A549 (cell line): ENCODE results near the gene RRP12. TPM values are rescaled to one million over a fixed set of nuclear protein-coding genes. Genes with fewer than 3 reads are reported as not detected.

ENCODE experiments used
- ATAC-seq, 2 experiments: fragments of 200-7000 bp in 1 of 2; fragments of >200 bp in 1 of 2; cut with Nextera tagmentation in 1 of 2; cut with Tn5 transposase in 1 of 2; 3 replicates each; pipeline versions ENCODE4 v1.8.0 to v1.9.1; 2018 to 2020; ENCODE audit warnings: mild to moderate bottlenecking in 1 of 2, moderate library complexity in 1 of 2
- CTCF ChIA-PET: fragments of 300-600 bp; sonication (Branson Sonifier 250); formaldehyde crosslinking; extraction: SDS; loops from one replicate; lab custom pipeline; 2021; ENCODE audit warnings: antibody characterized with exemption, inconsistent platforms; lab: Yijun Ruan, JAX
- POLR2A ChIA-PET: fragments of 350-600 bp; formaldehyde crosslinking; extraction: SDS; loops from one replicate; lab custom pipeline; 2021; ENCODE audit warnings: antibody characterized with exemption, inconsistent platforms; lab: Yijun Ruan, JAX
- DNase-seq, 2 experiments: peaks; one replicate each; pipeline versions ENCODE4 v3.0.0 to v3.0.0-alpha.2; 2011 to 2016; ENCODE audit warnings: low read depth in 1 of 2, low spot score in 1 of 2
- FAIRE-seq: peaks from 2 replicates; lab custom pipeline; 2011; peaks lifted over from hg19 to GRCh38; lab: Jason Lieb, UNC
- H3K27ac ChIP-seq, 2 experiments: fragments of >200 bp; sonication (Bioruptor Twin); formaldehyde crosslinking; 3 replicates each; pipeline ENCODE4 v1.5.1; 2016 to 2017
- H3K4me1 ChIP-seq: fragments of >200 bp; sonication (Bioruptor Twin); formaldehyde crosslinking; 3 replicates; pipeline ENCODE4 v1.6.1; 2016
- H3K4me2 ChIP-seq: fragments of >200 bp; sonication (Bioruptor Twin); formaldehyde crosslinking; 3 replicates; pipeline ENCODE4 v1.6.1; 2016
- H3K4me3 ChIP-seq: fragments of >200 bp; sonication (Bioruptor Twin); formaldehyde crosslinking; 3 replicates; pipeline ENCODE4 v1.5.1; 2016
- H3K9me3 ChIP-seq: fragments of >200 bp; sonication (Bioruptor Twin); formaldehyde crosslinking; 3 replicates; pipeline ENCODE4 v1.6.1; 2016
- ATOH8 ChIP-seq: fragments of 250-450 bp; sonication (Bioruptor Pico); IDR thresholded peaks from 2 replicates; pipeline ENCODE4 v1.5.0; 2020; ENCODE audit warnings: low read depth, mild to moderate bottlenecking, moderate library complexity
- BCL3 ChIP-seq: fragments of >200 bp; sonication (Bioruptor Twin); formaldehyde crosslinking; IDR thresholded peaks from 3 replicates; pipeline ENCODE4 v1.6.1; 2016
- CEBPB ChIP-seq, 2 experiments: fragments of >200 bp in 1 of 2; sonication (Bioruptor Twin) in 1 of 2; formaldehyde crosslinking in 1 of 2; IDR thresholded peaks; 2 replicates each; pipeline ENCODE4 v1.6.1; 2012 to 2016
- FOSB ChIP-seq: fragments of 250-450 bp; sonication (Bioruptor Pico); IDR thresholded peaks from 2 replicates; pipeline ENCODE4 v1.5.0; 2020; ENCODE audit warnings: mild to moderate bottlenecking, moderate library complexity
- FOSL2 ChIP-seq, 2 experiments: fragments of 450-650 bp in 1 of 2; fragments of >200 bp in 1 of 2; sonication (Bioruptor Twin) in 1 of 2; formaldehyde crosslinking; IDR thresholded peaks; 2 replicates each; pipeline versions ENCODE4 v1.5.0 to v1.6.1; 2016 to 2020; ENCODE audit warnings: mild to moderate bottlenecking in 1 of 2, moderate library complexity in 1 of 2
- HES2 ChIP-seq: fragments of >200 bp; sonication (Bioruptor Twin); formaldehyde crosslinking; IDR thresholded peaks from 2 replicates; pipeline ENCODE4 v1.6.1; 2016
- HOXB5 ChIP-seq: fragments of 250-450 bp; sonication (Bioruptor Pico); IDR thresholded peaks from 2 replicates; pipeline ENCODE4 v1.5.0; 2020; ENCODE audit warnings: mild to moderate bottlenecking, moderate library complexity
- KDM5A ChIP-seq: fragments of 200-600 bp; sonication (generic); IDR thresholded peaks from 2 replicates; pipeline ENCODE4 v1.6.1; 2016; ENCODE audit warnings: antibody characterized with exemption, mild to moderate bottlenecking
- MAFK ChIP-seq: fragments of 450-650 bp; IDR thresholded peaks from 2 replicates; pipeline ENCODE4 v1.6.1; 2014; ENCODE audit not compliant: partially characterized antibody
- MYC ChIP-seq: IDR thresholded peaks from 2 replicates; pipeline ENCODE4 v1.6.1; 2012; ENCODE audit warnings: mild to moderate bottlenecking, inconsistent platforms, low read length, improper control_type of control experiment, borderline replicate concordance
- NFE2L2 ChIP-seq: fragments of 150-350 bp; conservative IDR thresholded peaks from 2 replicates; pipeline ENCODE4 v1.6.1; 2014; ENCODE audit warnings: low read length
- PHF8 ChIP-seq: fragments of 200-600 bp; sonication (generic); IDR thresholded peaks from 2 replicates; pipeline ENCODE4 v1.6.1; 2016; ENCODE audit warnings: low read depth, mild to moderate bottlenecking, antibody characterized with exemption, moderate library complexity, borderline replicate concordance
- RARB ChIP-seq: fragments of 250-450 bp; sonication (Bioruptor Pico); IDR thresholded peaks from 2 replicates; pipeline ENCODE4 v1.8.0; 2021; ENCODE audit warnings: mild to moderate bottlenecking, moderate library complexity
- REST ChIP-seq: fragments of 200-600 bp; sonication (generic); IDR thresholded peaks from 2 replicates; pipeline ENCODE4 v1.6.1; 2016; ENCODE audit warnings: antibody characterized with exemption, mild to moderate bottlenecking, moderate library complexity
- RNF2 ChIP-seq: fragments of 200-600 bp; sonication (generic); IDR thresholded peaks from 2 replicates; pipeline ENCODE4 v1.6.1; 2016; ENCODE audit warnings: low read depth, mild to moderate bottlenecking, antibody characterized with exemption, moderate library complexity, borderline replicate concordance
- TFCP2L1 ChIP-seq: fragments of 250-450 bp; sonication (Bioruptor Pico); IDR thresholded peaks from 2 replicates; pipeline ENCODE4 v1.5.0; 2021; ENCODE audit warnings: mild to moderate bottlenecking
- ZC3H11A ChIP-seq: fragments of 450-650 bp; IDR thresholded peaks from 2 replicates; pipeline ENCODE4 v1.6.1; 2014; ENCODE audit warnings: antibody characterized with exemption, mild to moderate bottlenecking
- ZSCAN20 ChIP-seq: fragments of 250-450 bp; sonication (Bioruptor Pico); IDR thresholded peaks from 2 replicates; pipeline ENCODE4 v1.8.0; 2022; ENCODE audit warnings: mild to moderate bottlenecking, moderate library complexity
- WGBS: methylation state at CpG from one replicate; pipeline ENCODE4 v1.1.6; 2017; ENCODE audit errors: missing lambda C conversion rate; 5-methylcytosine and 5-hydroxymethylcytosine counted together
- polyA plus RNA-seq, 4 experiments: library from polyadenylated mRNA; depleted of rRNA in 3 of 4; stranded (reverse); fragments of >200 nt; fragmentation: RNase III in 1 of 4; extraction: RNeasy Plus Mini Kit Qiagen cat#74134 plus additional on column Dnase treatment in 1 of 4; gene quantifications; 2 replicates in 3 of 4; 3 replicates in 1 of 4; pipeline ENCODE4 v1.2.3, GENCODE V29; 2011 to 2017
- TF ChIP-seq, protein P1 (sequence below): IDR thresholded peaks from 2 replicates; pipeline ENCODE4 v1.6.1; 2012
- TF ChIP-seq, protein P2 (sequence below): fragments of 150-350 bp; IDR thresholded peaks from 2 replicates; pipeline ENCODE4 v1.6.1; 2014; ENCODE audit warnings: low read depth, mild to moderate bottlenecking, low read length

The RRP12 gene
- polyA plus RNA-seq, 2 of the 4 experiments (the other 2 are of a cell fraction) = 37.9 to 40.8 TPM

DNA sequence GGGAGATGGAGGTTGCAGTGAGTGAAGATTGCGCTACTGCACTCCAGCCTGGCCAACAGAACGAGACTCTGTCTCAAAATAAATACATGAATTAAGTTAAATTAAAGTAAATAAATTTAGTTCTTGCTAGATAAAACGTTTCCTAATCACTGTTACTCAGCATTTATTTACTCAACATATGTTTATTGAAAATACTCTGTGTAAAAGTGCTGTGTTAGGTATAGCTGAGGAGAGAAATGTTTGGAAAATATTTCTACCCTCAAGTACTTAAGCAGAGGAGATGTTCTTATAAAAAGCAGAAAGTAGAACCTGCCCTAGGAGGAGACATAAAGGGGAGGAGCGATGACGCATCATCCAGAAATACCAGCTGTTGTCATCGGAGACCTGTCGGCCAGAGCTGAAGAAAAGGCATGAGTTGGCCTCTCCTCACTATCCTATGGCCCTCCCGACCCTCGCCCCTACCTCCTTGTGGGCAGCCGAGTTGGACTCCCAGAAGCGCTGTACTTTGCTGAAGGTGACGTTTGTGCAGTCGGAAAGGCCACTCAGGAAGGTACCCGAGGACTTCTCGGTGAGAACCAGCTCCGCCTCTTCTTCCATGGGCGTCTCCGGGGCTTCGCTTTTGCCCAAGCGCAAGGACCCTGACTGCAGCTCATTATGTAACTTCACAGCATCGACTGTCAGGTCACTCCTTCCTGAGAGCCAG lies 1.1 kb downstream of the RRP12 start:
- DNase-seq = peak; percentile 75 to 77
- ATAC-seq = peak; percentile 82 to 86
- ChIA-PET POLR2A (interaction anchor here (0.7 to 2.1 kb wide), 3 partner anchors 12 to 22 kb away, joined by 3 to 8 read pairs (median 4); no protein-coding TSS in a partner anchor), CTCF (interaction anchor here (0.6 to 1.3 kb wide), 7 partner anchors 10 to 485 kb away, joined by 3 to 4 read pairs (median 3); no protein-coding TSS in a partner anchor)
- 8% methylated on average over 21 of the region's 21 CpGs for WGBS
- H3K4me3 ChIP-seq = peak overlapping the region; percentile 91
- H3K27ac ChIP-seq = peak overlapping the region; percentile 83 to 87
- peaks cover 9% of the 10 kb centered on the region; the same call in 2 of the 3 replicates for H3K4me1 ChIP-seq
- no peaks in the 10 kb centered on the region for H3K9me3 ChIP-seq
- TF ChIP-seq, protein P1, sequence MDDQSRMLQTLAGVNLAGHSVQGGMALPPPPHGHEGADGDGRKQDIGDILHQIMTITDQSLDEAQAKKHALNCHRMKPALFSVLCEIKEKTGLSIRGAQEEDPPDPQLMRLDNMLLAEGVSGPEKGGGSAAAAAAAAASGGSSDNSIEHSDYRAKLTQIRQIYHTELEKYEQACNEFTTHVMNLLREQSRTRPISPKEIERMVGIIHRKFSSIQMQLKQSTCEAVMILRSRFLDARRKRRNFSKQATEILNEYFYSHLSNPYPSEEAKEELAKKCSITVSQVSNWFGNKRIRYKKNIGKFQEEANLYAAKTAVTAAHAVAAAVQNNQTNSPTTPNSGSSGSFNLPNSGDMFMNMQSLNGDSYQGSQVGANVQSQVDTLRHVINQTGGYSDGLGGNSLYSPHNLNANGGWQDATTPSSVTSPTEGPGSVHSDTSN = no peak
- TF ChIP-seq ZSCAN20 (CRISPR knock-in tag) (no peak), REST (peak; percentile 25; the same call in 1 of the 2 replicates), RARB (CRISPR knock-in tag) (no peak), RNF2 (no peak), PHF8 (no peak), HOXB5 (no peak), HES2 (no peak), FOSL2 (IDR thresholded peaks at IDR 0.05) (no peak), FOSL2 (CRISPR knock-in tag; IDR thresholded peaks at IDR 0.05) (peak; percentile 81), KDM5A (no peak), NFE2L2 (no peak), ZC3H11A (no peak), MAFK (peak; percentile 36)
- no peak for FAIRE-seq
- peak overlapping the region; percentile 83 for H3K4me2 ChIP-seq

DNA sequence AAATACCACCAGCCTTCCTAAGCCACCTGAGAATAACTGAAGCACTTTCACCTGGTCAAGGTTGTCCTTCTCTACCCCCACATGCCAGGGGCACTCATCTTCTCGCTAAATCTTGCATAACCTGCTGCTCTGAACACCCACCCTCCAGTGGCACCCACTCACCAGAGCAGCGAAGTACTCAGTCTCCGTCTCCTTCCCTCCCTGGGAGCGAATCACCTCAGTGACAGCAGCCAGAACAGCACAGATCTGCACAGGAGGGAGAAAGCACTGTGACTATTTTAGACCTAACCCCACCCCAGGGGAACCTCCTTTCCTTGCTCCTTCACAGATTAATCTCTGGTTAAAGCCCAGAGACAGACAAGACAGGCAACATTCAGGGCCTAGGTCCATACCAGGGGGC lies 5.1 kb downstream of the RRP12 start:
- peaks cover 5% of the 10 kb centered on the region; the same call in 1 of the 3 replicates for H3K4me1 ChIP-seq
- TF ChIP-seq, protein P1 = no peak
- TF ChIP-seq ATOH8 (CRISPR knock-in tag) = no peak
- TF ChIP-seq, protein P2, sequence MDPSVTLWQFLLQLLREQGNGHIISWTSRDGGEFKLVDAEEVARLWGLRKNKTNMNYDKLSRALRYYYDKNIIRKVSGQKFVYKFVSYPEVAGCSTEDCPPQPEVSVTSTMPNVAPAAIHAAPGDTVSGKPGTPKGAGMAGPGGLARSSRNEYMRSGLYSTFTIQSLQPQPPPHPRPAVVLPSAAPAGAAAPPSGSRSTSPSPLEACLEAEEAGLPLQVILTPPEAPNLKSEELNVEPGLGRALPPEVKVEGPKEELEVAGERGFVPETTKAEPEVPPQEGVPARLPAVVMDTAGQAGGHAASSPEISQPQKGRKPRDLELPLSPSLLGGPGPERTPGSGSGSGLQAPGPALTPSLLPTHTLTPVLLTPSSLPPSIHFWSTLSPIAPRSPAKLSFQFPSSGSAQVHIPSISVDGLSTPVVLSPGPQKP = no peak
- no peak for TF ChIP-seq MYC
- no peak for TF ChIP-seq BCL3
- no peak for TF ChIP-seq CEBPB (IDR thresholded peaks at IDR 0.05)
- no peak for TF ChIP-seq TFCP2L1 (CRISPR knock-in tag)
- TF ChIP-seq FOSB (CRISPR knock-in tag) = no peak
- no peak for FAIRE-seq
- no peak overlapping the region for H3K27ac ChIP-seq
- ChIA-PET CTCF (no interaction called here), POLR2A (no interaction called here)
- no peak for ATAC-seq
- no peak overlapping the region for H3K4me2 ChIP-seq
- H3K4me3 ChIP-seq = no peak overlapping the region
- 92% methylated on average over 4 of the region's 4 CpGs for WGBS
- H3K9me3 ChIP-seq = no peaks in the 10 kb centered on the region
- no peak for DNase-seq
